Neural cell (in vitro differentiated cells): ENCODE data around the gene MTHFD1L. TPM values are rescaled to one million over a fixed set of nuclear protein-coding genes. Genes with fewer than 3 reads are reported as not detected.

Source experiments
- H2AFZ ChIP-seq: fragments of 200-600, 300-800 bp; sonication (generic), shearing (Covaris generic); 2 replicates; pipeline ENCODE4 v1.6.0; 2014; ENCODE audit warnings: low read depth, mild to moderate bottlenecking, antibody characterized with exemption, low read length, moderate library complexity
- H3F3A ChIP-seq: fragments of 200-600 bp; shearing (Covaris generic); 2 replicates; pipeline ENCODE4 v1.6.1; 2016; ENCODE audit warnings: mild to moderate bottlenecking, moderate library complexity, mixed read lengths, antibody characterized with exemption, low read length; ENCODE audit not compliant: insufficient read depth, poor library complexity, severe bottlenecking
- H3K27ac ChIP-seq: fragments of 200-600, 300-800 bp; sonication (generic), shearing (Covaris generic); 2 replicates; pipeline ENCODE4 v1.5.1; 2014; ENCODE audit warnings: mild to moderate bottlenecking, low read length, moderate library complexity
- H3K27me3 ChIP-seq: fragments of 300-800, 200-600 bp; sonication (generic), shearing (Covaris generic); 2 replicates; pipeline ENCODE4 v1.6.0; 2014; ENCODE audit warnings: mild to moderate bottlenecking, low read depth, low read length, moderate library complexity; ENCODE audit not compliant: insufficient read depth
- H3K36me3 ChIP-seq: fragments of 300-800, 200-600 bp; sonication (generic), shearing (Covaris generic); 2 replicates; pipeline ENCODE4 v1.5.1; 2014; ENCODE audit warnings: mild to moderate bottlenecking, antibody characterized with exemption, low read length, moderate library complexity; ENCODE audit not compliant: insufficient read depth
- H3K4me2 ChIP-seq: fragments of 300-800, 200-600 bp; sonication (generic), shearing (Covaris generic); 2 replicates; pipeline ENCODE4 v1.6.0; 2014; ENCODE audit warnings: mild to moderate bottlenecking, low read length
- H3K4me3 ChIP-seq: fragments of 300-800, 200-600 bp; sonication (generic), shearing (Covaris generic); 2 replicates; pipeline ENCODE4 v1.5.1; 2014; ENCODE audit warnings: mild to moderate bottlenecking, low read length, moderate library complexity
- H3K79me2 ChIP-seq: fragments of 200-600 bp; shearing (Covaris generic); replicated peaks from 2 replicates; pipeline ENCODE4 v1.6.0; 2014; ENCODE audit warnings: mild to moderate bottlenecking, low read length, moderate library complexity; ENCODE audit not compliant: insufficient read depth
- H3K9ac ChIP-seq: fragments of 300-800, 200-600 bp; sonication (generic), shearing (Covaris generic); 2 replicates; pipeline ENCODE4 v1.6.1; 2016; ENCODE audit warnings: mild to moderate bottlenecking, low read length, mixed read lengths
- H3K9me2 ChIP-seq: fragments of 200-600 bp; shearing (Covaris generic); 2 replicates; pipeline ENCODE4 v1.6.1; 2016; ENCODE audit warnings: mild to moderate bottlenecking, low read length, mixed read lengths; ENCODE audit not compliant: insufficient read depth
- H3K9me3 ChIP-seq: fragments of 200-600, 300-800 bp; sonication (generic), shearing (Covaris generic); 2 replicates; pipeline ENCODE4 v1.6.1; 2016; ENCODE audit warnings: mild to moderate bottlenecking, mixed run types, low read length, moderate library complexity, mixed read lengths
- H4K20me1 ChIP-seq: fragments of 200-600 bp; shearing (Covaris generic); 2 replicates; pipeline ENCODE4 v1.6.1; 2016; ENCODE audit warnings: mild to moderate bottlenecking, mixed run types; ENCODE audit not compliant: insufficient read depth
- CTCF ChIP-seq: fragments of 450-650 bp; IDR thresholded peaks from 2 replicates; pipeline ENCODE4 v1.5.1; 2014; ENCODE audit warnings: antibody characterized with exemption, mild to moderate bottlenecking, moderate library complexity; ENCODE audit not compliant: poor library complexity, severe bottlenecking
- EP300 ChIP-seq: fragments of 450-650 bp; conservative IDR thresholded peaks from 2 replicates; pipeline ENCODE4 v1.6.1; 2014; ENCODE audit warnings: antibody characterized with exemption, mild to moderate bottlenecking, moderate library complexity; ENCODE audit not compliant: poor library complexity, severe bottlenecking
- EZH2 ChIP-seq: fragments of 200-600, 300-800 bp; shearing (Covaris generic), sonication (generic); IDR thresholded peaks from 2 replicates; pipeline ENCODE4 v1.6.1; 2014; ENCODE audit warnings: antibody characterized with exemption, low read length, borderline replicate concordance, mild to moderate bottlenecking; ENCODE audit not compliant: insufficient read depth, poor library complexity, severe bottlenecking
- MXI1 ChIP-seq: fragments of 450-650 bp; conservative IDR thresholded peaks from 2 replicates; pipeline ENCODE4 v1.6.1; 2014; ENCODE audit warnings: antibody characterized with exemption, mild to moderate bottlenecking; ENCODE audit not compliant: poor library complexity, severe bottlenecking
- POLR2AphosphoS5 ChIP-seq: IDR thresholded peaks from 2 replicates; pipeline ENCODE4 v1.6.1; 2012
- RAD21 ChIP-seq: fragments of 450-650 bp; conservative IDR thresholded peaks from 2 replicates; pipeline ENCODE4 v1.6.1; 2014; ENCODE audit warnings: antibody characterized with exemption, mild to moderate bottlenecking, moderate library complexity
- REST ChIP-seq: IDR thresholded peaks from 2 replicates; pipeline ENCODE4 v1.6.1; 2012; ENCODE audit warnings: borderline replicate concordance
- SMC3 ChIP-seq: fragments of 450-650 bp; conservative IDR thresholded peaks from 2 replicates; pipeline ENCODE4 v1.6.1; 2014; ENCODE audit warnings: antibody characterized with exemption, mild to moderate bottlenecking, moderate library complexity; ENCODE audit not compliant: poor library complexity
- TAF1 ChIP-seq: IDR thresholded peaks from 2 replicates; pipeline ENCODE4 v1.6.1; 2012; ENCODE audit warnings: low read depth
- polyA plus RNA-seq: library from polyadenylated mRNA; depleted of rRNA; stranded (reverse); fragments of >200 nt; gene quantifications from 2 replicates; pipeline ENCODE4 v1.2.3, GENCODE V29; 2014

Gene MTHFD1L
- polyA plus RNA-seq, 1 donor from 2014 or later = 6.3 TPM

GRCh38 chr6:151026041-151026663, 160.7 kb downstream of the MTHFD1L start:
- Histone ChIP-seq H3K9me2 (no peaks in the 10 kb centered on the region), H3F3A (no peaks in the 10 kb centered on the region), H4K20me1 (no peaks in the 10 kb centered on the region), H3K79me2 (no peaks in the 10 kb centered on the region), H3K36me3 (no peaks in the 10 kb centered on the region), H3K9ac (no peak overlapping the region), H3K4me2 (no peak overlapping the region), H3K27me3 (no peaks in the 10 kb centered on the region), H3K4me3 (no peak overlapping the region), H3K9me3 (no peaks in the 10 kb centered on the region), H3K27ac (no peak overlapping the region), H2AFZ (no peak overlapping the region)
- TF ChIP-seq POLR2AphosphoS5 (no peak), EZH2 (no peak), CTCF (no peak), EP300 (no peak), SMC3 (no peak), MXI1 (no peak), TAF1 (no peak), RAD21 (no peak), REST (no peak)

GRCh38 chr6:151027295-151027747, 161.8 kb downstream of the MTHFD1L start:
- no peaks in the 10 kb centered on the region for H3K36me3 ChIP-seq
- H3K79me2 ChIP-seq = no peaks in the 10 kb centered on the region
- no peaks in the 10 kb centered on the region for H4K20me1 ChIP-seq
- H3K27ac ChIP-seq = no peak overlapping the region
- no peaks in the 10 kb centered on the region for H3K9me3 ChIP-seq
- no peaks in the 10 kb centered on the region for H3F3A ChIP-seq
- no peaks in the 10 kb centered on the region for H3K27me3 ChIP-seq
- no peak overlapping the region for H2AFZ ChIP-seq
- TF ChIP-seq MXI1 (no peak), EZH2 (no peak), POLR2AphosphoS5 (no peak), SMC3 (no peak), EP300 (no peak), CTCF (no peak), RAD21 (no peak), TAF1 (no peak), REST (no peak)
- no peak overlapping the region for H3K4me2 ChIP-seq
- H3K9ac ChIP-seq = no peak overlapping the region
- H3K4me3 ChIP-seq = no peak overlapping the region
- no peaks in the 10 kb centered on the region for H3K9me2 ChIP-seq
